NCI-H128 (cell line): ENCODE measurements around the gene JUN.

Experiments used
- DNase-seq: peaks from one replicate; lab custom pipeline; 2025; ENCODE audit not compliant: unreplicated experiment; lab: John Stamatoyannopoulos, UW

Gene JUN

GRCh38 chr1:58764294-58764978 is 19.4 kb downstream of the JUN start:
- no peak for DNase-seq

- no peak for DNase-seq
Measured at GRCh38 chr1:58763214-58763613, 20.6 kb downstream of the JUN start.

DNA sequence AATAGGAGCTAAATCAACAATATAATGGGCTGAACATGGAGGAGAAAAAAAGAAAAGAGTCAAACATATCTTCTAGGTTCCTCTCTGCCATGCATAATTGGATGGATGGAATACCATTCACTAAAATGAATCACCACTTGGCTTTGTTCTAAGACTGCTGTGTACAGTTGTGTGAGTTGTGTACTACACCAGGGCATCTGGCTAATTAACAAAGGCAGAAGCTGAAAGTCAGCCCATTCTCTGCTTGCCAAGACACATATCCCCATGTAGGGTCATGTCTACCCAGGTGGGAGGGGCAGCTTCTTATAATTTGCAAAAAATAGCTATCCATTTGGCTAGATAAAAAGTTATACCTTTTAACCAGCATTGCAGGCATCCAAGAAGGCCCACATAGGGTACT is 21.0 kb downstream of the JUN start:
- no peak for DNase-seq

GRCh38 chr1:58755468-58755872 is 28.4 kb downstream of the JUN start:
- no peak for DNase-seq

DNA sequence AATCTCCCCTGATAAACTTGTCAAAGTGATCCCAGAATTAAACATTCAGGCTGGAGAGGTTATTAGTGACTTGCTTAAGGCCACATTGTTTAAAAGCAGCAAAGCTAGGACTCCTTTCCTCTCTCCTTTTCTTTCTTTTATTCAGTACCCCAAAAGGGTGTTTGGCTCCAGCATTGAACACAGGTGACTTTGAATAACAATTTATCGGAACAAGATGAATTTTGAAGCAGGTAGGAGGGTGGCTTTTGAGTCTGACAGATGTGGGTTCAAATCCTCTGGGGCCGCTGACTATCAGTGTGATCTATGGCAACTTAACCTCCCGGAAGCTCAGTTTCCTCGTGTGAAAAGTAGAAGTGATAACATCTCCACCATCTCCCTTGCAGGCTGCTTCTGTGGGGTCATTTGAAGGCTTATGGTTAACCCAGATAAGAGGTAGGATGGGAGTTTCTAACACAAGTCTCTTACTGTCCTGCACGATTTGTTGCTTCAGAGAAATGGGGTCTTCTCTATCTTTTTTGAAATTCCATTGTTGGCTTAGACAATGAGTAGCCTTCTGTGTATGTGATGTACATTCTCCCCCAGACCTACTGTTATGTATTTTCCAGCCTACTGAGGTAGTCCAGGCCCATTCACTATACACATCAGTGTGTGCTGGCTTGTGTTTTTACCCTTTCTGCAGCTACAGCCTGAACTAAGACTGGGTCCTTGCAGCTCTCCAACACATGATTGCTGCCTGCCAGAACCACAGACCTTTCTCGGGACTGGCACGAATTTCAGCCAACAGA is 29.0 kb downstream of the JUN start:
- no peak for DNase-seq

DNA sequence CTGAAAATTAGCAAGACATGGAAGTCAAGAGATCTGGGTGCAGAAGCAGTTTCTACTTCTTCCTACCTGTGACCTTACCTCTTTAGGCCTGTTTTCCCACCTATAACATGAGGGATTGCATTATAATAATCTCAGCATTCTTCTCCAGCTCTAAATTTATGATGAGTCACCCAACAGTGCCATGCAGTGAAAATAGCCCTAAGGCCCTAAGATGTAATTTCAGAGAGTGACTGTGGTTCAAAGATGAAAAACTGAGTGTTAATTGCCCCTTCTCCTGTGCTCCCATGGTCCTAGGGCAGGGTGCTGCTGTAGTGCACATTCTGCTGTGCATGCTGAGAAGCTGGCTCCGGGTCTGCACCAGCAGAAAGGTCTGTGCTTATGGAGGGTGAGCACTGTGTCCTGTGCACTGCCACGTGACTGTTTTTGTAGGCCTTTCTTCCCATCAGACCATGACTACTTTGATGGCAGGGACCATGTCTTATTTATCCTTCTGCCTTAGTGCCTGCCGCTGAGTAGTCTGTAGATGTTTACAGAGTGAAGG is 29.7 kb downstream of the JUN start:
- DNase-seq: no peak

DNA sequence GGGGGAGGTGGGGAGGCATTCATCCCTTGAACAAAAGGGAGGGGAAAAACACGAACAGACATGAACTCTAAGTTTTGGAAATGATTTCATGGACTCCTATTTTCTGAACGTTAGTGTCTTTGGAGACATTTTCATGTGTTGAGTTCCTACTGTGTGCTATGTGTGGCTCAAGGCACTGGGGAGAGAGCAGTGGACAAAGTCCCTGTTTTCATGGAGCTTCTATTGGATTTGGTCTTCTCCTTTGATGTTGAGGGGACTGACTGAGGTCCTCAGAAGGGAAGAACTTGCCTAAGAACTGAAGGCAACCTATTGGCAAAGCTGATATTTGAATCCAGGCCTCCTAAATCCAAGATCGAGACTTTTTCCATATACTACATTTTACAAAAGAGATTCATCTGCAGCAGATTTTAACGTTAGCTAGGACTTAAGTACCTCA is 30.4 kb downstream of the JUN start:
- no peak for DNase-seq

DNA sequence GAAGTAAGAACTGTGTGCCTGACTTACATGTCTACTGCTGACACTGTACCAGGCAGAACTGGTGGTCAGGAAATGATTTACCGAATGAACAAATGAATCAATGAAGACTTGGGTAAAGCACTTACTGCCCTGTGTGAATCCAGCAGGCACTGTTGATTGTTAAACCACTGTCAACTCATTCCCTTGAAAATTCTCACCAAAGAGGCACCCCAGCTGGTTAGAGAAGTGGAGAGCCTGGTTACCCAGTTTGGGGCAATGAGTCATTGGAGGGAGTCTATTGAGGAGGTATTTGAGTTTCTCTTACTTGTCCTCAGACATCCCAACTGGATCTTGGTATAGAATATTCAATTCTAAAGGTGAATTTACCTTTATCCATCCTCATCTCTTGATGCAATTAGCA is 34.2 kb downstream of the JUN start:
- DNase-seq: no peak

- no peak for DNase-seq
Measured at GRCh38 chr1:58748666-58749065, 35.2 kb downstream of the JUN start.

- no peak for DNase-seq
Measured at GRCh38 chr1:58746757-58747156, 37.1 kb downstream of the JUN start.

GRCh38 chr1:58746182-58746581 is 37.7 kb downstream of the JUN start:
- no peak for DNase-seq

- no peak for DNase-seq
Measured at GRCh38 chr1:58745666-58746065, 38.2 kb downstream of the JUN start.

DNA sequence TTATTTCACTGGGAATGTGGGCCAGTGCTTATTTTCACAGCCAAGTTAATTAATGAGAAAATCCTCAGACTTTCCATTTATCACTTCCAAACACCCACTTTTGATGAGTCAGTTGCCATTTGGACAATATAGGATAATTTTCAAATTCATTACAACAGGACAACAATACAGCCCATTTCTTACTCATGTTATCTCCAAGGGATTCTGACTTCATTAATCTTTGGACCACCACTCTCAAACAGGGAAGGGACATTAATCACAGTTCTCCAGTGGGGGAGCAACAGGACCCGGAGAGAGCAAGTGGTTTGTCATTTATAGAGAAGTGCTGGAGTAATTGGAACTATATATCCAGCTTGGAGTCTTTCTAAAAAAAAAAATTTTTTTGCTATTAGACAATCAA is 38.7 kb downstream of the JUN start:
- no peak for DNase-seq

GRCh38 chr1:58741678-58742553 is 41.9 kb downstream of the JUN start:
- DNase-seq: no peak

DNA sequence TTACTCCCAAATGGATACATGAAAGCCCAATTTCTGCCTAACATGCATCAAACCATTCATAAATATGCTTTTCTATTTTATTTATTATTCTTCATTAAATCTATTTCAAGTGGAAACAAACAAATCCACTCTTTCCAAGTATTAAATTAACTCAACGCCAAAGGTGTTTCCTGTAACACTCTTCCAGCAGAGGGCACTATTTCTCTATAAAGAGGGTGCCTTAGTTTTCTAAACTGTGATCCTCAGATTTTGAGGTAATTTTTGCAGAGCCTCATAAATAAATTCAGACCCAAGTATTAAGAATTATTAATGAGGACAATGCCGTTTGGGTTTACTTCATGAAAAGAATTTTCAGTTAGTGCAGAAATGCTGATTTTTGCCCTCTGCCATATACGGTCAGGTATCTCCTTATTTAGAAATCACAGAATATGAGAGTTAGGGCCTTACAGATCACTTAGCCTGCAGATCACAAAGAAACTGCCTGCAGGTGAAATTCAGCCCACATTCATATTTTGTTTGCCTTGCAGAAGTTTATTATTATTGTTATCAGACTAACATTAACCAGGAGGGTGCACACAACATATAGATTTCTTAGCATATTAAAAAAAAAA is 43.9 kb downstream of the JUN start:
- DNase-seq: peak; percentile 77

DNA sequence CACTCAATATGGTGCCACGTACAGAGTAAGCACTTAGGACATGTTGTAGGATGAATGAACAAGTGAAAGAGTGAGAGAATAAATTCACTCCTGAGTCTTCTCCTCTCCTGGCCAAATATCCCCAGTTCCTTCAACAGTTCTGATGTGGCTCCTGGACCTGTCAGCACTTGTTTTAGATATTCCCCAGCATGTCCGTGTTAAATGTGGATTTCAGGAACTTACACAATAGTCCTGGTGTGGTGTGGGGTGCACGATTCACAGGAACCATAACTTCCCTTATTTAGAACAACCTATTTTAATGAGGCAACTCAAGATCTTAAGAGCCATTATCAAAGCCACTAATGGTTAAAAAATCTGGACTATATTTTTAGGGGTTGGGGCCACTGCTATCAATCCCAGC is 45.0 kb downstream of the JUN start:
- DNase-seq: no peak

DNA sequence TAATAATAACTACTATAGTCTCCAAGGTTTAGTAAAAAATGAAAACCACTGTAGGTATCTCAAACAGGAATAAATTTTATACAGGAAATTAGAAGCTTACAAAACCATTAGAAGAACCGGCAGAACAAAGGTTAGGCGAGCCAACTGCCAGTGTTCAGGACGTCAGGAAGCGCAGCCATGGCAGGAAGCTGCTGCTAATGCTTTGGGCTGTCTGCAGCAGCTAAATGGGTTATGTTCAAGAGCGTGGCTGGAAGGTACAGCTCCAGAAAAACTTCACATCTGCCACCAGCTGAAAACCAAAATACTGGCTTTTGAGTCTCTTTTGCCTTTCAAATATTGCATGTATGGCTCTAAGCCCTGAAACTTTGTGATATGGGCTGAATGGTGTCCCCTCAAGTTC is 48.3 kb downstream of the JUN start:
- DNase-seq: no peak

- no peak for DNase-seq
Measured at GRCh38 chr1:58734630-58735029, 49.2 kb downstream of the JUN start.

DNA sequence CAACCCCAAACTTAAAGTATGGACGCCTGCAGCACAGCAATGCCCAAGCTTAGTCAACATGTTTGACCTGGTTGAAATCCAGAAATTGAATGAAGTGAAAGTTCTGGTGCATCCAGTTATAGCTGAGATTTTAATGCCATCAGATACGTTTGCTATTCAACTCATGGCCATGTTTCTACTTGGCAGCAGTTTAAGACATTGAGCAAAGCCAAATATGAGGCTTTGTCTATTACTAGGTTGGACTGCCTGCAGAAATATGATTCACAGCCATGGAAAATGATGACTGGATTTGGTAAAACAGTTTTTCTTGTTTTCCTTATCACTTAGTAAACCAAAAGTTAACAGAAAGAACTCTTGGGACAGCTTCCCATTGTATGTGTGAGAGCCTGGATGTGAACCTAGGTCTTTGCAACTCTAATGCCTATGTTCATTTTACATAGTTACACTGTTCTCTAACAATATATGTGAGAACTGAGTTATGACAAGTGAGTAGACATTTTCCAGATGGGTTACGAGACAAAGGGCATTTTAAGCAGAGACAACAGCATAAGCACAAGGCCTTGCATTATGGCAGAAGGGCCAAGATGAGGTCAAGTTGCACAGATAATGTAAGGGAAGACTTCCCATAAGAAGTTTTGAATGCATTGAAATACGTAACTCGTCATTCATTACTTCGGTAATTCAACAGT is 51.6 kb downstream of the JUN start:
- no peak for DNase-seq
